ENCODE measurements around the gene SLC26A6.
A peak's percentile ranks its signal among the peaks of the same experiment; 100 is the strongest.

SLC26A6 gene

DNA sequence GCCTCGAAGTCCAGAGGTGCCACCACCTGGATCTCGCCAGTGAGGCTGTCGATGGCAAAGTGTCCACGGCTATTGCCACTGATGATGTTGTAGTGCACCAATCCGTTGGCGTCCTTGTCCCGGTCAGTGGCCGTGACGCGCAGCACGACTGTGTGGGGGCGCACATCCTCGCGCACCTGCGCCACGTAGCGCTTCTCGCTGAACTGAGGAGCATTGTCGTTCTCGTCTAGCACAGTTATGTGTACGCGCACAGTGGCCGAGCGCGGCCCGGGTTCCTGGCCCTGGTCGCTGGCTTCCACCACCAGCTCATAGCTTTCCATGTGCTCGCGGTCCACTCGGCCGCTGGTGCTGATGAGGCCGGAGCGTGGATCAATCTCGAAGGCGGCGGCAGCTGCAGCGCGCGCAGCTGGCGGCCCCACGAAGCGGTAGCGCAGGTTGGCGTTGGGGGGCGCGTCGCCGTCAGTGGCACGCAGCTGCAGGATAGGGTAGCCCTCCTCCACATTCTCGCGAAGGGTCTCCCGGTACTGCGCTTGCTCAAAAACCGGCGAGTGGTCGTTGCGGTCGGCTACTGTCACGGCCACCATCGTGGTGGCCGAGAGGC is 25.6 kb upstream of the SLC26A6 start:
- DNase-seq, result no peak

DNA sequence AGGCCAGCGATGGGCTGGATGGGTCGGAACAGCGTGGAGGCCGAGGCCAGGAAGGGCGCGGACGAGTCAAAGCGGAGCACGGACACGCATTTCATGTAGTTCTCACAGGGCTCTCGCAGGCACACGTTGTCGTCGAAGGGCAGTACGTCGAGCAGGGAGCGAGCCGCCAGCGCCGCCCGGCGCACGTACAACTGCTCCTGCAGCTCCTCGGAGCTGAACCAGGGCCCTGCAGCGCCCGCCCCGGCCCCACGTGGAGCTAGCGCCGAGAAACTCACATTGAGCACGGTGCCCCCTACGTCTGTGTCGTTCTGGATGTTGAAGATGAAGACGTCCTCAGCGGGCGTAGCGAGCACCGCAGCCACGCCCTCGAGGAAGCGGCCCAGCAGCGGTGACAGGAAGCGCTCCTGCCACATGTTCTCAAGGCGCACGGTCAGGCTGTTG is 21.6 kb upstream of the SLC26A6 start:
- no peak for DNase-seq

DNA sequence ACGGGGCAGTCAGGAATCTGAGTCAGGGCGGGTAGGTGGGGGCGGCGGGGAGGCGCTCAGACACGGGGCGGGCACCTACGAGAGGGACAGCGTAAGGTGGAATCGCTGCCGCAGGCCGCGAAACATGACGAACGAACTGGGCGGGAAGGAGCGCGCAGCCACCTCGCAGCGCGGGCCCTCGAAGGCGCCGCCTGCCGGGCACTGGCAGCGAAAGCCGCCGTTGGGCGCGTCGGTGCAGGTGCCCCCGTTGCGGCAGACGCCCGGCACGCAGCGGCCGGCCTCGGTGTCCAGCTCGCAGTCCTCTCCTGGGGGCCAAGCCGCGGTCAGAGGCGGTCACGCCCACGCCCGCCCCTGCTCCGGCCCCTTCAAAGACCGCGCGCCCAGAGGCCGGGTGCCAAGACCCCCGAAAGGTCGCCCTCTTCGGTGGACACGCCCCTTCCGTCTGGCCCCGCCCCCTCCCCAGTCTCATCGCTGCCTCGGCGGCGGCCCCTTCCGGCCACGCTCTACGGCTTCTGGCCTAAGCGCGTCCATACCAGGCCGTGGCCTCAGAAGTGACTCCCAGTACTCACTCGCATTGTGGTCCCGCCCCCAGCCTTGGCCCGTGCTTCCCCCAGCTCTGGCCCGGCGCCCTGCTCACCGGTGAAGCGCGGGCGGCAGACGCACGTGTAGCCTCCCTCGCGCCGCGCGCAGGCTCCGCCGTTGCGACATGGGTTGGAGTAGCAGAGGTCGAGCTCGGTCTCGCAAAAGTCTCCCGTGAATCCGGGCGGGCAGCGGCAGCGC is 21.0 kb upstream of the SLC26A6 start:
- DNase-seq, result peak; percentile 67

- DNase-seq, result no peak
Measured at GRCh38 chr3:48655606-48656005, 20.3 kb upstream of the SLC26A6 start.

- no peak for DNase-seq
Measured at GRCh38 chr3:48655063-48655462, 19.8 kb upstream of the SLC26A6 start.

DNA sequence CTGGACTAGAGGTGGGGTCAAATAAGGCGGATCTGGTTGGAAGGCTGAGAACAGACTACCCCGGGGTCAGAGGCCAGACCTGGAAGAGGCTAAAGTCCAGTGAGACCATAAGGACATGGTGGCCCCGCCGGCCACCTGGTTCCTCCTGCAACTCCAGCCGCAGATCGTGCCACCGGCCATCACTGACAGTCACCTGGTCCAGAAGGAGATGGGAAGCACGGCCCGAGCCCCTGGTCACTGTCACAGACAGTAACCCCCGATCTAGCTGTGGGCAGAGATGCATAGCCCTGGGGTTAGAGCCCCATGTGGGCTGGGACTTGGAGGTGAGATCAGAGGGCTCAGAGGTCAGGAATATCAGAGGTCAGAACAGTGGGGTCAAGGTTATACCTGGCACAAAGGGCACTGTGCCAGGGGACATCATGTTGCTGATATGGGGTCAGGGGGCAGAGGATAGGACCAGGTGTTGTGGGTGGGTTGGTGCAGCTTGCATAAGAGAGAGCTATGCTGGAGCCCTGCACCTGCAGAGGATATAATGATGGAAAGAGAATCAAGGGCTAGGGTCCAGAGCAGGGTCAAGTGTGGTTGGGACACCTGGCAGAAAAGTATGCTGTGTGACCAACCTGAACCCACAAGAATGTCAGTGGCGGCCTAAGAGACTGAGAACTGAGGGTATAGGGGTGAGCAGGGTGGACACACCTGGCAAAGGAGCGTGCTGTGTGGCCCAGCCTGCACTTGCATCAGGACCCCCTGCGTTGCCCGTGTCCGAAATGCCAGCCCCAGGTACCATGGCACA is 17.9 kb upstream of the SLC26A6 start:
- DNase-seq, result no peak

DNA sequence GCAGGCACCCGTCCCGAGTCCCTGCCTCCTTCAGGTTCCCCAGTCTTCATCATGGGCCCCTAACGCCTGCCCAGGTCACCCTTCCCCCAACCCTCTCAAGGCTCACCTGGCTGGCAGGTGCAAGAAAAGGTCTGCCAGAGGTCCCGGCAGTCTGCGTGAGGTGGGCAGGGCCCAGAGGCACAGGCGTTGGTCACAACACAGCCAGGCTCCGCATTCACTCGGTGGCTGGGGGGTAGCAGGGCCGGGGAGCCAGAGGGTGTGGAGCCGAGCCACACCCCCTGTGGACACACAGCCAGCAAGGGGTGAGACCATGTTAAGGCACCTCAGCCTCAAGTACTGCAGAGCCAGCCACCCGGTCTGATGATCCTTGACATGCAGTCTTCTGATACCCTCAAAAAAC is 16.5 kb upstream of the SLC26A6 start:
- DNase-seq, result no peak

GRCh38 chr3:48650723-48651122 is 15.5 kb upstream of the SLC26A6 start:
- DNase-seq, result no peak

DNA sequence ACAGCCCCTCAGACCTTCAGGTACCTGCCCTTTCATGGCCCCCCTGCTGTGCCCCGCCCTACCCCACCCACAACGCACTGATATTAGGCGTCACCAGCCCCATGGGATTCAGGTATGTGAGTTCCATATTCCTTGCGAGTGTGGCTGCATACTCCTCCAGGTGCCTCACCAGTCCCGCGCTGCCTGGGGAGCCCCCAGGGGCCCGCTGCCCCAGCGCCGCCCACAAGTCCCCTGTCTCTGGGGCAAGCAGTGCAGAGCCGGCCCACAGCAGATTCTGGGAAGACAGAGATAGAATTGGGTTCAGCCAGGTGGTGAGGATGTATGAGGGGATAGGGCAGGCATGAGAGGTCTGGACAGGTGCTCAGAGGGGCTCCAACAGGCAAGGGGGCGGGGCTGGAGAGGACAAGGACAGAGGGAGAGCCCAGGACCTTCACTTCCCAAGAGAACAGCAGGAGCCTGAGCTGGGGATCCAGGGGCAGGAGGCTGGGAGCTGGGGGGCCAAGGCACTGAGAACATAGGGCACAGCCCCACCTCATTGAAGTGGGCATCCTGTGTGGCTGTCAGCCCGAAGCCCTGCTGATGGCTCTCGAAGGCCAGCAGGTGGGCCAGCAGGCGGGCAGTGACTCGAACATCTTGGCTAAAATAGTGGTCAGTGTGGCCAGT is 13.1 kb upstream of the SLC26A6 start:
- DNase-seq, result no peak

GRCh38 chr3:48647714-48648113 is 12.5 kb upstream of the SLC26A6 start:
- no peak for DNase-seq

DNA sequence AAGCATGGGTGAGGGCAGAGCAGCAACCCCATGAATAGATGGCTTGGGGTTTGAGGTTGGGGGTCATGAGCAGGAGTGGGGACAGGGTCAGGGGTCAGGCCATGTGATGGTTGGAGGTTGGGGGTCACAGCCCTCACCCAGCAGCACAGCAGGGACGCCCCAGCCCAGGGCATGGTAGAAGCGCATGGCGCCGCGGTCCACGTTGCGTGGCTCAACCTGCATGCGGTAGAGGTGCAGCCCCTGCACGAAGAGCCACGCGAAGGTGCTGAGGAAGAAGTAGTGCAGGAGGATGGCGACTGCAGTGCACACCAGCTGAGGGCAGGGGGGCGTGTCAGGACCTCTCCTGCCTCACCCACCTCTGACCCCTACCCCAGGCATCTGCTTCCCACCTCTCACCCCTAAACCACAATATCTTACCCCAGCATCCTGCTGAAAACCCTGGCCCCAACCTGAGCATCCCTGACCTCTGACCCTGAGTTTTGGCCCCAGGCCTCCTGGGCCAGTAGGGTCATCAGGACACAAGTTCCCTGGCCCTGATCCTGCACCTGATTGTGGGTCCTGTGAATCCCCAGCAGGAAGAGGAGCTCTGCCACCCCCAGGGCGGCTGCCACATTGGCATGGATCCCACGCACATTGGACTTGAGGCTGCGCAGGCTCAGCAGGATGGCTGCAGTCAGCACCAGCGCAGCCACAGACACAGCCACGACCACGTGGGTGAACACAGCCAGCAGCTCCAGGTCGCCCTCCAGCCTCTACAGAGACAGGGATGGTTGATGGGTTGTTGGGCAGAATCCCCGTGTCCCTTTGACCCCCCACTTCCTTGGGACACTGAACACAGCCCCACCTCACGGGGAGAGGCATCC is 9.9 kb upstream of the SLC26A6 start:
- DNase-seq, result no peak

- no peak for DNase-seq
Measured at GRCh38 chr3:48642605-48643004, 7.3 kb upstream of the SLC26A6 start.

- DNase-seq, result no peak
Measured at GRCh38 chr3:48641396-48641795, 6.1 kb upstream of the SLC26A6 start.

- no peak for DNase-seq
Measured at GRCh38 chr3:48639944-48640606, 4.8 kb upstream of the SLC26A6 start.

GRCh38 chr3:48637305-48637704 is 2.0 kb upstream of the SLC26A6 start:
- no peak for DNase-seq

DNA sequence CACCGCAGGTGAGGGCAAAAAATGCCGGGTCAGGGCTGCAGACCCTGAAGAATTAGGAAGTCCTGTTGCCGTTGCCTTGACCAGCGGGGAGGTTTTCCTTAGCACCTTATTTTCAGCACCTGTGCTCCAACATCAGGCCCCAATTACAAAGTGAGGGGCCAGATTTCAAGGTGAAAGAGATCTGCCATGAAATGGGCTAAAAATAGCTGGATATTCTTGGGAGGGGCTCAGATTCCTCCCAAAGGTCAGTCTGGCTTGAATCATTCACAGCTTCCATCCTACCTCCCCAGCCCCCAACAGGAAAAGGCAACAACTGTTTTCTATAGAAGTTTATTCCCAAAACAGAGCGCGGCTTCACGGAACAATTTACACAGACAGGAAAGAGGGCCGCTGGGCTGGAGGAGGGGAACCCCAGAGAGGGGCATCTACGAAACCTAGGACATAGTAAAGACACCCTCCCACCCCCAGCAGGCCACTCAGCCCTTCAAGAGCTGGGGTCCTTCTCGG is 941 bp upstream of the SLC26A6 start:
- DNase-seq, result no peak

- DNase-seq, result peak; percentile 75
Measured at GRCh38 chr3:48634661-48635221, 520 bp downstream of the SLC26A6 start.

- no peak for DNase-seq
Measured at GRCh38 chr3:48633743-48634142, 1.5 kb downstream of the SLC26A6 start.

GRCh38 chr3:48633256-48633655 is 2.0 kb downstream of the SLC26A6 start:
- no peak for DNase-seq

DNA sequence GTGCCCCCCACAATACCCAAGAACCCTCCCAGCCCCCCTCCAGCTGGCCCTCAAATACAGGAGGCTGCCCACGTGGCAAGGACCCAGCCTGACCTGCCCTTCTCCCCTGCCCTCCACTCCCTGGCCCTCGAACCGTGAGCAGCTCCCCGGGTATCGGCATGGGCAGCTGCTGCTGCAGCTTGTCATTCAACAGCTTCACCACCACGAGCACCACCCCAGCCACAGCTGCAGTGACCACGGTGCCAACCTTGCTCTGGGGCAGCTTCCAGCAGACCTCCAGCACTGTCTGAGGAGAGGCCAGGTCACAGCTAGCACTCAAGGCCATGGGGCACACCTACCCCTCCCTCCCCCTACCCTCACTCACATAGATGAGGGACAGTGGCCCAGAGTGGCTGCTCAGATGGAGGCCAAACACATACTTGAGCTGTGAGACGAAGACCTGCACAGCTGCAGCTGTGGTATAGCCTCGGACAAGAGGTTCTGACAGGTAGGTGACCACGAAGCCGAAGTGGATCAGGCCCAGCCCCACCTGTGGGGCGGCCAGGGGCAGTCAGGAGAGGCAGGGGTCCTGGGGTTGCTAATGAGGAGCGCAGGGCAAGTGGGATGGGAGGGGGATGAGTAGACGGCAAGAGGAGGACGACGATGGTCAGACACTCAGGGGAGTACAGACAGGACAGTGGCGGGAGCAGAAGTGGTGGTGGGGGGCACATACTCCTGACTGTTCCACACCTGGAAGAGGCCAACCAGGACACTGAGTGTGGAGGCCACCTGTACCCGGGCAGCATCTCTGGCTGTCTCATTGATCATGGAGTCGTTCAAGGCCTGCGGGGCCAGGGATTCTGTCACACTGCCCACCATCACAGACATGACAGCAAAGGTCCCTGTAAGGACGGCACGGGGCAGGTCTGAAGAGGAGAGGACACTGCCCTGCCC is 3.5 kb downstream of the SLC26A6 start:
- no peak for DNase-seq
